Upper lobe of right lung (tissue), 1 donor: Measurements from ENCODE around the gene CALHM2. TPM values are rescaled to one million over a fixed set of nuclear protein-coding genes. Genes with fewer than 3 reads are reported as not detected.

Source experiments
- ATAC-seq: fragments of 200-7000 bp; cut with Tn5 transposase; one replicate; pipeline ENCODE4 v1.9.1; 2020; ENCODE audit warnings: mild to moderate bottlenecking, moderate library complexity
- DNase-seq: peaks from one replicate; pipeline ENCODE4 v3.0.0-alpha.2; 2020
- H3K27ac ChIP-seq: fragments of 200-600 bp; one replicate; pipeline ENCODE4 v1.8.0; 2022
- H3K27me3 ChIP-seq: fragments of 200-600 bp; one replicate; pipeline ENCODE4 v1.8.0; 2022; ENCODE audit warnings: mild to moderate bottlenecking
- H3K36me3 ChIP-seq: fragments of 200-600 bp; one replicate; pipeline ENCODE4 v1.8.0; 2022
- H3K4me1 ChIP-seq: fragments of 200-600 bp; one replicate; pipeline ENCODE4 v1.8.0; 2022
- H3K4me3 ChIP-seq: fragments of 200-600 bp; one replicate; pipeline ENCODE4 v1.8.0; 2022; ENCODE audit warnings: mild to moderate bottlenecking
- H3K9me3 ChIP-seq: fragments of 200-600 bp; one replicate; pipeline ENCODE4 v1.8.0; 2022
- intact Hi-C: fragments of 100-400 bp; cut with DNase I; formaldehyde crosslinking; loops from one replicate; pipeline ENCODE4 v1.11.0; 2022
- total RNA-seq: library from RNA; stranded (reverse); fragmentation: NEBNext Ultra II Directional; extraction: Animal tissue kit (Norgen Biotek cat#: 25700); gene quantifications from one replicate; pipeline ENCODE4 v1.2.1, GENCODE V29; 2021
- TF ChIP-seq, protein P1 (sequence below): fragments of 200-600 bp; IDR thresholded peaks from one replicate; pipeline ENCODE4 v1.8.0; 2022; ENCODE audit warnings: antibody characterized with exemption
- donor health status: DM: no; HTN: yes; CAD: no; lungs with severe emphysema.

Gene CALHM2
- total RNA-seq, 1 donor from 2014 or later: 29.4 TPM

DNA sequence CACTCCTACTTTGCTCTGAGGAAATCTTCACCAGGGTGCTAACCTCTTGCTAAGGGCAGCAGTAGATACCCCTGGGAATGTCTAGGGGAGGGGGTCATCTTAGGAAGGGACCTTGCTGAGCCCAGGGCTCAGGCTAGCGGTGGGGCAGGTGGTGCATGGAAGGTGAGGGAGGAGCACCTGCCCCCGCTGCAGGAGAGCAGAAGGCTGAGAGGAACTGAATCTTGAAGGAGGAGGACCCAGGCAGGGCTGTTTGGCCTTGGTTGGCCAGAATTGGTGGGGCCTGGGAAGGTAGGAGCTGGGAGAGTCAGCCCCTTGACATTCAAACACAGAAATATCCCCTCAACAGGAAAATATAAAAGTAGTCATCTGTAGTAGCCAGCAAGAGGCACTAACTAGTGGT, 19.8 kb upstream of the CALHM2 start:
- Histone ChIP-seq H3K4me3 (no peak overlapping the region), H3K4me1 (no peaks in the 10 kb centered on the region), H3K36me3 (no peaks in the 10 kb centered on the region), H3K9me3 (no peaks in the 10 kb centered on the region), H3K27ac (peak overlapping the region; percentile 44), H3K27me3 (no peaks in the 10 kb centered on the region)
- ATAC-seq: no peak
- TF ChIP-seq, protein P1, sequence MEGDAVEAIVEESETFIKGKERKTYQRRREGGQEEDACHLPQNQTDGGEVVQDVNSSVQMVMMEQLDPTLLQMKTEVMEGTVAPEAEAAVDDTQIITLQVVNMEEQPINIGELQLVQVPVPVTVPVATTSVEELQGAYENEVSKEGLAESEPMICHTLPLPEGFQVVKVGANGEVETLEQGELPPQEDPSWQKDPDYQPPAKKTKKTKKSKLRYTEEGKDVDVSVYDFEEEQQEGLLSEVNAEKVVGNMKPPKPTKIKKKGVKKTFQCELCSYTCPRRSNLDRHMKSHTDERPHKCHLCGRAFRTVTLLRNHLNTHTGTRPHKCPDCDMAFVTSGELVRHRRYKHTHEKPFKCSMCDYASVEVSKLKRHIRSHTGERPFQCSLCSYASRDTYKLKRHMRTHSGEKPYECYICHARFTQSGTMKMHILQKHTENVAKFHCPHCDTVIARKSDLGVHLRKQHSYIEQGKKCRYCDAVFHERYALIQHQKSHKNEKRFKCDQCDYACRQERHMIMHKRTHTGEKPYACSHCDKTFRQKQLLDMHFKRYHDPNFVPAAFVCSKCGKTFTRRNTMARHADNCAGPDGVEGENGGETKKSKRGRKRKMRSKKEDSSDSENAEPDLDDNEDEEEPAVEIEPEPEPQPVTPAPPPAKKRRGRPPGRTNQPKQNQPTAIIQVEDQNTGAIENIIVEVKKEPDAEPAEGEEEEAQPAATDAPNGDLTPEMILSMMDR: no peak
- intact Hi-C loops: no loop called here
- no peak for DNase-seq

DNA sequence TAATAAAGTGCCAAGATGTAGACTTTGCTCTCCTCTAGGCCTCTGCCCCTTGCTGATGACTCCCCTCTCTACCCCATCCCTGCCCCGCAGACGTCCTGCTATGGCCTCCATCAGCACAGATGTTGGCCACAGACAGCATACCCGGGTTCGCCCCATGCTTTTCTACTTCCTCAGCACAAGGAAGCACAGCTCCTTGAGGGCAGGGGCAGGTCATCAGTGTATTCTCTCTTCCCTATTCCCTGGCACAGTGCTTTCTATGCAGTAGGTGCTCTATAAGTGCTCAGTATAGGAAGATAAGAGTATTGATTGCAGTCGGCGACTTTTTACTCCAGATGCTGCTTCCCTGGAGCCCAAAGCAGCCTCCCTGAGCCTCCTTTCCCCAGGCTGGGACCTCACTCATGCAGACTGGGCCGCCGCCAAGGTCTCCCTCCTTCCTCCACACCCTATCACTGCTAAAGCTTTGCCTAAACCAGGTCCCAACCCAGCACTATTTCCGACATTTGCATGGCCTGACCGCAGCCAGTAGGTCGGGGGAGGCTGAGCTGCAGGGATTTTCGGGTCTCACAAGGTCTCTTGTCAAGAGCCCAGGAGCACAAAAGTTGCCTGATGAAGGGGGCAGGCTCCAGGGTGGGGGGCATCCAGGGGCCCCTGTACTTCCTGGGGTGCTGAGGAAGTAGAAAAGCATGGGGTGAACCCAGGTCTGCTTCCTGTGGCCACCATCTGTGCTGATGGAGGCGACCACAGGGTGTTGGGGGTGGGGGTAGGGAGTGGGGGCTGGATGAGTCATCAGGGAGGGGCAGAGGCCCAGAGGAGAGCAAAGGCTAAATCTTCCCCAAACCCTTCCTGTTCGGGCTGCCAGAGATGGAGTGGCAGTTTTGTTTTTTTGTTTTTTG, 18.8 kb upstream of the CALHM2 start:
- ATAC-seq (peak; percentile 89), DNase-seq (peak; percentile 77)
- Histone ChIP-seq H3K27me3 (no peaks in the 10 kb centered on the region), H3K9me3 (no peaks in the 10 kb centered on the region), H3K36me3 (no peaks in the 10 kb centered on the region), H3K4me3 (no peak overlapping the region), H3K27ac (peak overlapping the region; percentile 44), H3K4me1 (no peaks in the 10 kb centered on the region)
- TF ChIP-seq, protein P1: no peak
- intact Hi-C loops: no loop called here

DNA sequence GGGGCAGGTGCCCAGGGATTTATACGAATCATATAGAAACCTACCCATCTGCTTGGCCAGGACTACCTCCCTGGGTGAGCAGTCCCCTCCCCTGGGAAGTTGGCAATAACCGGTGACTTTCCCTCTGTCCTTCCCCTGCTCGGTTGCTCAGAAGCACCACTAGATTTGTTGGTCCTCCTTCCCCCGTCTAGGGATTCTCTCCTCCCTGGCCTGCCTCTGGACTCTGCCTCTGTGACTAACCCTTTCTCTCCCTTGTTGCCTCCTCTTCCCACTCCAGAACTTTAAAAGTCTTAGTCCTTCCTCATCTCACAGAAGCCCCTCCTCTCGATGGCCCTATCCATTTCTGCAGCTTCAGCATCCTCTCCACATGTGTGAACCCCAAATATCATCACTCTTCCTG, 17.0 kb upstream of the CALHM2 start:
- Histone ChIP-seq H3K4me1 (no peaks in the 10 kb centered on the region), H3K27me3 (no peaks in the 10 kb centered on the region), H3K4me3 (no peak overlapping the region), H3K36me3 (no peaks in the 10 kb centered on the region), H3K27ac (no peak overlapping the region), H3K9me3 (no peaks in the 10 kb centered on the region)
- intact Hi-C loops: no loop called here
- DNase-seq (no peak), ATAC-seq (no peak)
- TF ChIP-seq, protein P1: no peak

DNA sequence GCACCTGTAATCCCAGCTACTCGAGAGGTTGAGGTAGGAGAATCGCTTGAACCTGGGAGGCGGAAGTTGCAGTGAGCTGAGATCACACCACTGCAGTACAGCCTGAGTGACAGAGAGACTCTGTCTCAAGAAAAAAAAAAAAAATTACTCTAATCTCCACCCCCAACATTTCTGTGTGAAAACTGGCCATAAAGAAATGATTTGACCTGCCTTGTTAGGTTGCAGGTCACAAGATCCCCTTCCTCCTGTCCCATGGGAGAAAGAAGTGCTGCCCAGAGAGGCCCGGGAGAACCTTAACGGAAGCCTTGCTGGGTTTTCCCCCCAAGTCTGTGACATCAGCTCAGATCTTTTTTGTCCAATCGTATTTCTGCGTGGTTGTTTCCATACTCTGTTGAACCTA, 15.2 kb upstream of the CALHM2 start:
- no peak overlapping the region for H3K27ac ChIP-seq
- no peak overlapping the region for H3K4me3 ChIP-seq
- H3K9me3 ChIP-seq: no peaks in the 10 kb centered on the region
- TF ChIP-seq, protein P1: no peak
- H3K4me1 ChIP-seq: no peaks in the 10 kb centered on the region
- H3K36me3 ChIP-seq: no peaks in the 10 kb centered on the region
- intact Hi-C loops: no loop called here
- ATAC-seq: no peak
- no peaks in the 10 kb centered on the region for H3K27me3 ChIP-seq
- DNase-seq: no peak

DNA sequence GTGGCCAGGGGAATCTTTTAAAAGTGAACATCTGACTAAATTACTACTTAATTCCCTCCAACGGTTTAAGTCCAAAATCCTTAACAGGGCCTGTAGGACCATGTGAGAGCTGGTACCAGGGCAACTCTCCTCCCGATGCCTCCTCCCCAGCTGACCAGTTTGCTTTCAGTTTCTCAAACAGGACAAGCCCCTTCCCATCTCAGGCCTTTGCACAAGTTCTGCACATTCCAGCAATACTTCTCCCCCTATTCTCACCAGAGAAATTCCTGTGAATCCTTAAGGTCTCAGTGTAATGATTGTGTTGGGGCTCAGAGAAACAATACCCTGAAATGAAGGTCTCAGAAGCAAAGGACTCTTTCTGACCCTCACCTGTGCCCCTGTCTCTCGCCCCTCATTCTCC, 14.6 kb upstream of the CALHM2 start:
- TF ChIP-seq, protein P1: no peak
- Histone ChIP-seq H3K9me3 (no peaks in the 10 kb centered on the region), H3K4me1 (no peaks in the 10 kb centered on the region), H3K4me3 (no peak overlapping the region), H3K36me3 (no peaks in the 10 kb centered on the region), H3K27ac (no peak overlapping the region), H3K27me3 (no peaks in the 10 kb centered on the region)
- intact Hi-C loops: no loop called here
- DNase-seq (no peak), ATAC-seq (no peak)
